Liver (tissue), 9 donors: ENCODE results near the gene DMD. TPM values are rescaled to one million over a fixed set of nuclear protein-coding genes. Genes with fewer than 3 reads are reported as not detected.

Source experiments
- DNase-seq: peaks from one replicate; pipeline ENCODE4 v3.0.0-alpha.2; 2017; ENCODE audit warnings: low spot score
- H3K27ac ChIP-seq, 2 donors: one replicate each; pipeline ENCODE4 v1.7.0; 2013; ENCODE audit warnings: inconsistent platforms in 2 of 2, low read length in 2 of 2, control low read depth in 1 of 2, low read depth in 1 of 2, mild to moderate bottlenecking in 1 of 2
- H3K27me3 ChIP-seq, 4 donors: one replicate each; pipeline versions ENCODE4 v1.6.1 to v1.7.0; 2013; ENCODE audit warnings: low read length in 3 of 4, inconsistent platforms in 1 of 4, mild to moderate bottlenecking in 1 of 4, moderate library complexity in 1 of 4; ENCODE audit not compliant: control insufficient read depth in 4 of 4, insufficient read depth in 4 of 4
- H3K36me3 ChIP-seq, 4 donors: one replicate each; pipeline versions ENCODE4 v1.6.1 to v1.7.0; 2013; ENCODE audit warnings: low read length in 3 of 4, mild to moderate bottlenecking in 3 of 4, low read depth in 1 of 4, moderate library complexity in 1 of 4; ENCODE audit not compliant: control insufficient read depth in 4 of 4, insufficient read depth in 3 of 4
- H3K4me1 ChIP-seq, 4 donors: one replicate each; pipeline versions ENCODE4 v1.6.1 to v1.7.0; 2013; ENCODE audit warnings: low read length in 3 of 4, mild to moderate bottlenecking in 3 of 4, moderate library complexity in 1 of 4; ENCODE audit not compliant: control insufficient read depth in 4 of 4, insufficient read depth in 4 of 4
- H3K4me3 ChIP-seq, 3 donors: one replicate each; pipeline versions ENCODE4 v1.6.1 to v1.7.0; 2013; ENCODE audit warnings: low read length in 3 of 3, control low read depth in 1 of 3, low read depth in 1 of 3, mild to moderate bottlenecking in 1 of 3
- H3K9ac ChIP-seq, 2 donors: one replicate each; pipeline ENCODE4 v1.7.0; 2013; ENCODE audit warnings: low read length in 2 of 2, mild to moderate bottlenecking in 2 of 2, moderate library complexity in 2 of 2, control low read depth in 1 of 2, low read depth in 1 of 2
- H3K9me3 ChIP-seq, 4 donors: one replicate each; pipeline versions ENCODE4 v1.6.1 to v1.7.0; 2013; ENCODE audit warnings: low read length in 3 of 4; ENCODE audit not compliant: control insufficient read depth in 4 of 4
- EGR1 ChIP-seq, 2 donors: IDR thresholded peaks; 2 replicates each; pipeline ENCODE4 v1.6.1; 2016 to 2018; ENCODE audit warnings: antibody characterized with exemption in 2 of 2, low read depth in 2 of 2
- FOXA1 ChIP-seq: IDR thresholded peaks from 2 replicates; pipeline ENCODE4 v1.6.1; 2016; ENCODE audit warnings: antibody characterized with exemption
- FOXA2 ChIP-seq: IDR thresholded peaks from 2 replicates; pipeline ENCODE4 v1.6.1; 2016; ENCODE audit warnings: antibody characterized with exemption
- HNF4G ChIP-seq: IDR thresholded peaks from 2 replicates; pipeline ENCODE4 v1.6.1; 2016; ENCODE audit warnings: antibody characterized with exemption
- JUND ChIP-seq, 2 donors: IDR thresholded peaks; 2 replicates each; pipeline ENCODE4 v1.6.1; 2016; ENCODE audit warnings: antibody characterized with exemption in 2 of 2
- NR2F2 ChIP-seq: IDR thresholded peaks from 2 replicates; pipeline ENCODE4 v1.6.1; 2016; ENCODE audit warnings: antibody characterized with exemption
- RAD21 ChIP-seq, 2 donors: IDR thresholded peaks; 2 replicates each; pipeline ENCODE4 v1.6.1; 2016; ENCODE audit warnings: antibody characterized with exemption in 2 of 2, mild to moderate bottlenecking in 2 of 2
- RXRA ChIP-seq, 2 donors: IDR thresholded peaks; 2 replicates each; pipeline ENCODE4 v1.6.1; 2017 to 2018; ENCODE audit warnings: antibody characterized with exemption in 2 of 2, mild to moderate bottlenecking in 1 of 2
- SP1 ChIP-seq: IDR thresholded peaks from 2 replicates; pipeline ENCODE4 v1.6.1; 2018; ENCODE audit warnings: antibody characterized with exemption, mild to moderate bottlenecking
- TAF1 ChIP-seq: conservative IDR thresholded peaks from 2 replicates; pipeline ENCODE4 v1.6.1; 2016; ENCODE audit warnings: antibody characterized with exemption, mild to moderate bottlenecking
- YY1 ChIP-seq: IDR thresholded peaks from 2 replicates; pipeline ENCODE4 v1.6.1; 2016; ENCODE audit warnings: antibody characterized with exemption, mild to moderate bottlenecking
- WGBS: extraction: QIAGEN DNeasy Blood & Tissue Kit; methylation state at CpG from one replicate; pipeline ENCODE4 v1.1.7; 2013; 5-methylcytosine and 5-hydroxymethylcytosine counted together
- polyA plus RNA-seq, 2 donors: library from polyadenylated mRNA; stranded (reverse) in 1 of 2; unstranded in 1 of 2; fragments of 200-250 nt in 1 of 2; fragments of >200 nt in 1 of 2; fragmentation: Nextera tagmentation in 1 of 2; extraction: Ambion mirVana in 1 of 2; gene quantifications; one replicate each; pipeline versions ENCODE4 v1.2.1 to v1.2.3, GENCODE V29; 2013 to 2015
- total RNA-seq, 2 donors: library from RNA; depleted of rRNA; stranded (reverse); fragments of >200 nt; gene quantifications; one replicate each; pipeline ENCODE4 v1.2.3, GENCODE V29; 2014
- TF ChIP-seq, protein P1 (sequence below): fragments of 150-350 bp; IDR thresholded peaks from 2 replicates; pipeline ENCODE4 v1.5.1; 2017; ENCODE audit warnings: improper control_type of control experiment, low read depth, low read length; ENCODE audit not compliant: missing input control
- TF ChIP-seq, protein P2 (sequence below): IDR thresholded peaks from 2 replicates; pipeline ENCODE4 v1.6.1; 2016; ENCODE audit warnings: antibody characterized with exemption
- TF ChIP-seq, protein P3 (sequence below): IDR thresholded peaks from 2 replicates; pipeline ENCODE4 v1.6.1; 2016; ENCODE audit warnings: antibody characterized with exemption, mild to moderate bottlenecking
- TF ChIP-seq, protein P4 (sequence below): IDR thresholded peaks from 2 replicates; pipeline ENCODE4 v1.6.1; 2016; ENCODE audit warnings: antibody characterized with exemption
- donor health status: healthy.
- donor health status: healthy.
- donor health status: healthy.
- donor health status: healthy.
- donor health status: healthy.

DMD gene
- total and polyA plus RNA-seq, 4 donors = 14.6 to 61.9 (median 23.9) TPM

DNA sequence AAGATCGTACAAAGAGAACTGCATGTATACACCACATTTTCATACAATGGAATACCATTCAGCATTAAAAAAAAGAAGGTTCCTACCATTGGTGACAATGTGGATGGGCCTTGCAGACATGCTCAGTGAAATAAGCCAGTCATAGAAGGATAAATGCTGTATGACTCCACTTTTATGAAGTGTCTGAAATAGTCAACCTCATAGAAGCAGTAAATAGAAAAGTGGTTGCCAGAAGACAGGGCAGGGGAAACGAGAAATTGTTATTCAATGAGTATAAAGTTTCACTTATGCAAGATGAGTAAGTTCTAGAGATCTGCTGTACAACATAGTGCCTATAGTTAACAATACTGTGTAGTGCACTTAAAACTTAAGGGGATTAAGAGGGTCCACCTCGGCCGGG is 1882.1 kb downstream of the DMD start:
- Histone ChIP-seq H3K9ac (no peak overlapping the region), H3K27me3 (no peaks in the 10 kb centered on the region), H3K4me1 (peaks cover 0 to under 1% (median 0%) of the 10 kb centered on the region in 4 donors), H3K36me3 (no peaks in the 10 kb centered on the region), H3K4me3 (no peak overlapping the region), H3K27ac (no peak overlapping the region), H3K9me3 (no peaks in the 10 kb centered on the region)
- no peak for DNase-seq
- TF ChIP-seq NR2F2 (no peak), FOXA1 (no peak), FOXA2 (no peak), JUND (IDR thresholded peaks at IDR 0.05) (no peak)
- TF ChIP-seq, protein P1, sequence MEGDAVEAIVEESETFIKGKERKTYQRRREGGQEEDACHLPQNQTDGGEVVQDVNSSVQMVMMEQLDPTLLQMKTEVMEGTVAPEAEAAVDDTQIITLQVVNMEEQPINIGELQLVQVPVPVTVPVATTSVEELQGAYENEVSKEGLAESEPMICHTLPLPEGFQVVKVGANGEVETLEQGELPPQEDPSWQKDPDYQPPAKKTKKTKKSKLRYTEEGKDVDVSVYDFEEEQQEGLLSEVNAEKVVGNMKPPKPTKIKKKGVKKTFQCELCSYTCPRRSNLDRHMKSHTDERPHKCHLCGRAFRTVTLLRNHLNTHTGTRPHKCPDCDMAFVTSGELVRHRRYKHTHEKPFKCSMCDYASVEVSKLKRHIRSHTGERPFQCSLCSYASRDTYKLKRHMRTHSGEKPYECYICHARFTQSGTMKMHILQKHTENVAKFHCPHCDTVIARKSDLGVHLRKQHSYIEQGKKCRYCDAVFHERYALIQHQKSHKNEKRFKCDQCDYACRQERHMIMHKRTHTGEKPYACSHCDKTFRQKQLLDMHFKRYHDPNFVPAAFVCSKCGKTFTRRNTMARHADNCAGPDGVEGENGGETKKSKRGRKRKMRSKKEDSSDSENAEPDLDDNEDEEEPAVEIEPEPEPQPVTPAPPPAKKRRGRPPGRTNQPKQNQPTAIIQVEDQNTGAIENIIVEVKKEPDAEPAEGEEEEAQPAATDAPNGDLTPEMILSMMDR = no peak
- TF ChIP-seq, protein P2, sequence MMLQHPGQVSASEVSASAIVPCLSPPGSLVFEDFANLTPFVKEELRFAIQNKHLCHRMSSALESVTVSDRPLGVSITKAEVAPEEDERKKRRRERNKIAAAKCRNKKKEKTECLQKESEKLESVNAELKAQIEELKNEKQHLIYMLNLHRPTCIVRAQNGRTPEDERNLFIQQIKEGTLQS = no peak
- TF ChIP-seq, protein P3, sequence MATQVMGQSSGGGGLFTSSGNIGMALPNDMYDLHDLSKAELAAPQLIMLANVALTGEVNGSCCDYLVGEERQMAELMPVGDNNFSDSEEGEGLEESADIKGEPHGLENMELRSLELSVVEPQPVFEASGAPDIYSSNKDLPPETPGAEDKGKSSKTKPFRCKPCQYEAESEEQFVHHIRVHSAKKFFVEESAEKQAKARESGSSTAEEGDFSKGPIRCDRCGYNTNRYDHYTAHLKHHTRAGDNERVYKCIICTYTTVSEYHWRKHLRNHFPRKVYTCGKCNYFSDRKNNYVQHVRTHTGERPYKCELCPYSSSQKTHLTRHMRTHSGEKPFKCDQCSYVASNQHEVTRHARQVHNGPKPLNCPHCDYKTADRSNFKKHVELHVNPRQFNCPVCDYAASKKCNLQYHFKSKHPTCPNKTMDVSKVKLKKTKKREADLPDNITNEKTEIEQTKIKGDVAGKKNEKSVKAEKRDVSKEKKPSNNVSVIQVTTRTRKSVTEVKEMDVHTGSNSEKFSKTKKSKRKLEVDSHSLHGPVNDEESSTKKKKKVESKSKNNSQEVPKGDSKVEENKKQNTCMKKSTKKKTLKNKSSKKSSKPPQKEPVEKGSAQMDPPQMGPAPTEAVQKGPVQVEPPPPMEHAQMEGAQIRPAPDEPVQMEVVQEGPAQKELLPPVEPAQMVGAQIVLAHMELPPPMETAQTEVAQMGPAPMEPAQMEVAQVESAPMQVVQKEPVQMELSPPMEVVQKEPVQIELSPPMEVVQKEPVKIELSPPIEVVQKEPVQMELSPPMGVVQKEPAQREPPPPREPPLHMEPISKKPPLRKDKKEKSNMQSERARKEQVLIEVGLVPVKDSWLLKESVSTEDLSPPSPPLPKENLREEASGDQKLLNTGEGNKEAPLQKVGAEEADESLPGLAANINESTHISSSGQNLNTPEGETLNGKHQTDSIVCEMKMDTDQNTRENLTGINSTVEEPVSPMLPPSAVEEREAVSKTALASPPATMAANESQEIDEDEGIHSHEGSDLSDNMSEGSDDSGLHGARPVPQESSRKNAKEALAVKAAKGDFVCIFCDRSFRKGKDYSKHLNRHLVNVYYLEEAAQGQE = no peak
- WGBS = 95% methylated on average over 4 of the region's 4 CpGs

DNA sequence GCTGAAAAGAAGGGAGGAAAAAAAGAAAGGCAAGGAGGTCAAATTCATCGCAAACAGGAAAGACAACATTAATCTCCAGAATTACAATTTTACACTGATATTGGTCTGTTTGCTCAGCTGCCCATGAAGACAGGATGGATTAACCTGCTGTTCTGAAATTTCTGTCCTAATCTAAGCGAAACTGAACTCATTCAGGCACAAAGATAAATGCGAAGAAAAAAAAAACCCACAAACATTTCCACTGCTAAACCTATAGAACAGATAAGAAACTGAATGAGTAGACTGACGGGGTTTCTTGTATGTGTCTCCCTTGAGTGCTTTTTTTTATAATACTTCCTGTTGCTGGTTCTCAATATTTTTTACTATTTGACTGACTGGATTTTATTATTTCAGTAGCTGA is 1887.7 kb downstream of the DMD start:
- DNase-seq = no peak
- WGBS = 72% methylated on average over 4 of the region's 4 CpGs

DNA sequence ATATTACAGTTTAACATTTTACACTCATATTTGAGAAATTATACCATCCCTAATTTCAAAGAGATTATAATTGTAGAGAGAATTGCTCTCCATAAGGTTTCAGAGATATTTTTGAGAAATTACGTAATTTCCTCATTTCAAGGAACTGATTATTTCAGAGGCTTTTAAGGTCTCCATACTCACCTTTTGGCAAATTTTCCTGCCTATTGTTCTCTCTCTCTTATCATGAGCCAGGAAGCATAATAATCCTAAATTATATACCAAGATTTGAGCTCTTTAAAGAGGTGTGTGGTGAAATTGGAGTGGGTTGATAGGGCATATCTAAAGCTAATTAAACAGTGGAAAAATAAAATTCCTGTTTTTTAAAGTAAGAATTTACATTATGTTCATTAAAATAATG is 1890.6 kb downstream of the DMD start:
- no peaks in the 10 kb centered on the region for H3K36me3 ChIP-seq
- H3K27me3 ChIP-seq = no peaks in the 10 kb centered on the region
- H3K9ac ChIP-seq = no peak overlapping the region
- H3K4me1 ChIP-seq = peaks cover 0 to 20% (median 12%) of the 10 kb centered on the region in 4 donors
- 91% methylated on average over 1 of the region's 1 CpG for WGBS
- DNase-seq = no peak
- H3K27ac ChIP-seq = no peak overlapping the region
- no peak overlapping the region for H3K4me3 ChIP-seq
- H3K9me3 ChIP-seq = no peaks in the 10 kb centered on the region
- TF ChIP-seq, protein P4, sequence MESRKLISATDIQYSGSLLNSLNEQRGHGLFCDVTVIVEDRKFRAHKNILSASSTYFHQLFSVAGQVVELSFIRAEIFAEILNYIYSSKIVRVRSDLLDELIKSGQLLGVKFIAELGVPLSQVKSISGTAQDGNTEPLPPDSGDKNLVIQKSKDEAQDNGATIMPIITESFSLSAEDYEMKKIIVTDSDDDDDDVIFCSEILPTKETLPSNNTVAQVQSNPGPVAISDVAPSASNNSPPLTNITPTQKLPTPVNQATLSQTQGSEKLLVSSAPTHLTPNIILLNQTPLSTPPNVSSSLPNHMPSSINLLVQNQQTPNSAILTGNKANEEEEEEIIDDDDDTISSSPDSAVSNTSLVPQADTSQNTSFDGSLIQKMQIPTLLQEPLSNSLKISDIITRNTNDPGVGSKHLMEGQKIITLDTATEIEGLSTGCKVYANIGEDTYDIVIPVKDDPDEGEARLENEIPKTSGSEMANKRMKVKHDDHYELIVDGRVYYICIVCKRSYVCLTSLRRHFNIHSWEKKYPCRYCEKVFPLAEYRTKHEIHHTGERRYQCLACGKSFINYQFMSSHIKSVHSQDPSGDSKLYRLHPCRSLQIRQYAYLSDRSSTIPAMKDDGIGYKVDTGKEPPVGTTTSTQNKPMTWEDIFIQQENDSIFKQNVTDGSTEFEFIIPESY = no peak
- no peak for TF ChIP-seq YY1
- no peak for TF ChIP-seq TAF1
- TF ChIP-seq EGR1 (IDR thresholded peaks at IDR 0.05; ENCODE audit: low read depth in 2 of 2) = no peak
- no peak for TF ChIP-seq RXRA (IDR thresholded peaks at IDR 0.05)
- no peak for TF ChIP-seq HNF4G
- TF ChIP-seq, protein P2 = no peak
- TF ChIP-seq RAD21 (IDR thresholded peaks at IDR 0.05) = no peak
- TF ChIP-seq FOXA1 = no peak
- TF ChIP-seq FOXA2 = no peak
- TF ChIP-seq, protein P1 = no peak
- no peak for TF ChIP-seq NR2F2
- no peak for TF ChIP-seq SP1

More for the DNA sequence above, 1887.7 kb downstream of the DMD start:
- Histone ChIP-seq H3K36me3 (no peaks in the 10 kb centered on the region), H3K9me3 (no peaks in the 10 kb centered on the region), H3K9ac (no peak overlapping the region), H3K4me3 (no peak overlapping the region), H3K27me3 (no peaks in the 10 kb centered on the region), H3K4me1 (peaks cover 0 to 8% (median 6%) of the 10 kb centered on the region in 4 donors), H3K27ac (no peak overlapping the region)
- no peak for TF ChIP-seq HNF4G
- no peak for TF ChIP-seq EGR1 (IDR thresholded peaks at IDR 0.05; ENCODE audit: low read depth in 2 of 2)
